Astrocyte (in vitro differentiated cells and primary cell): ENCODE data around the gene DCHS1. TPM values are rescaled to one million over a fixed set of nuclear protein-coding genes. Genes with fewer than 3 reads are reported as not detected.

Source experiments
- DNase-seq: peaks from one replicate; pipeline ENCODE4 v3.0.0-alpha.2; 2010; ENCODE audit warnings: low read depth
- FAIRE-seq: peaks from 2 replicates; lab custom pipeline; 2011; peaks lifted over from hg19 to GRCh38; lab: Jason Lieb, UNC
- H2AFZ ChIP-seq: 2 replicates; pipeline ENCODE4 v1.6.0; 2012; ENCODE audit warnings: low read depth, low read length, inconsistent platforms
- H3K27ac ChIP-seq: 2 replicates; pipeline ENCODE4 v1.5.1; 2011; ENCODE audit warnings: low read depth, low read length, inconsistent platforms
- H3K27me3 ChIP-seq: 2 replicates; pipeline ENCODE4 v1.6.0; 2011; ENCODE audit warnings: low read length, inconsistent platforms; ENCODE audit not compliant: insufficient read depth
- H3K36me3 ChIP-seq: 2 replicates; pipeline ENCODE4 v1.5.1; 2011; ENCODE audit warnings: low read length, inconsistent platforms; ENCODE audit not compliant: insufficient read depth
- H3K4me1 ChIP-seq: 2 replicates; pipeline ENCODE4 v1.5.1; 2011; ENCODE audit warnings: low read length, inconsistent platforms; ENCODE audit not compliant: insufficient read depth
- H3K4me2 ChIP-seq: 2 replicates; pipeline ENCODE4 v1.6.0; 2012; ENCODE audit warnings: low read length, inconsistent platforms
- H3K4me3 ChIP-seq: 2 replicates; pipeline ENCODE4 v1.5.1; 2011; ENCODE audit warnings: low read depth, mild to moderate bottlenecking, low read length, inconsistent platforms; ENCODE audit not compliant: insufficient read depth
- H3K79me2 ChIP-seq: 2 replicates; pipeline ENCODE4 v1.6.0; 2012; ENCODE audit warnings: mild to moderate bottlenecking, low read length, inconsistent platforms; ENCODE audit not compliant: insufficient read depth
- H3K9ac ChIP-seq: 2 replicates; pipeline ENCODE4 v1.6.0; 2012; ENCODE audit warnings: mild to moderate bottlenecking, low read length, inconsistent platforms
- H3K9me3 ChIP-seq: 2 replicates; pipeline ENCODE4 v1.5.1; 2012; ENCODE audit warnings: low read depth, mild to moderate bottlenecking, low read length, inconsistent platforms; ENCODE audit not compliant: insufficient read depth
- H4K20me1 ChIP-seq: 2 replicates; pipeline ENCODE4 v1.6.0; 2012; ENCODE audit warnings: low read length, inconsistent platforms; ENCODE audit not compliant: insufficient read depth
- H3K27ac Mint-ChIP-seq: one replicate; pipeline ENCODE4 v1.8.0; 2021; ENCODE audit warnings: mild to moderate bottlenecking, mixed read lengths; ENCODE audit not compliant: unreplicated experiment
- H3K27me3 Mint-ChIP-seq: one replicate; pipeline ENCODE4 v1.8.0; 2021; ENCODE audit warnings: low read depth, mixed read lengths; ENCODE audit not compliant: unreplicated experiment
- H3K36me3 Mint-ChIP-seq: one replicate; pipeline ENCODE4 v1.8.0; 2021; ENCODE audit warnings: low read depth, mixed read lengths; ENCODE audit not compliant: unreplicated experiment
- H3K4me1 Mint-ChIP-seq: one replicate; pipeline ENCODE4 v1.8.0; 2021; ENCODE audit warnings: low read depth, mixed read lengths; ENCODE audit not compliant: unreplicated experiment
- H3K4me3 Mint-ChIP-seq: one replicate; pipeline ENCODE4 v1.8.0; 2021; ENCODE audit warnings: mild to moderate bottlenecking, moderate library complexity, mixed read lengths; ENCODE audit not compliant: unreplicated experiment
- H3K9me3 Mint-ChIP-seq: one replicate; pipeline ENCODE4 v1.8.0; 2021; ENCODE audit warnings: mild to moderate bottlenecking, mixed read lengths; ENCODE audit not compliant: unreplicated experiment
- CTCF ChIP-seq: IDR thresholded peaks from 2 replicates; pipeline ENCODE4 v1.5.1; 2011; ENCODE audit warnings: low read depth, mild to moderate bottlenecking, inconsistent platforms, low read length, moderate library complexity; ENCODE audit not compliant: insufficient read depth
- EZH2 ChIP-seq: IDR thresholded peaks from 2 replicates; pipeline ENCODE4 v1.6.1; 2012; ENCODE audit warnings: mild to moderate bottlenecking, low read length, inconsistent platforms; ENCODE audit not compliant: insufficient read depth
- total RNA-seq: library from RNA; stranded (reverse); gene quantifications from 2 replicates; pipeline ENCODE4 v1.2.1, GENCODE V29; 2021

DCHS1 gene
- total RNA-seq, 1 donor from 2014 or later = 8.4 TPM

- H2AFZ ChIP-seq = peak overlapping the region; percentile 99
- peak overlapping the region; percentile 98 for H3K4me2 ChIP-seq
- FAIRE-seq (no peak), DNase-seq (peak; percentile 13)
- H3K27me3 Mint-ChIP-seq = no peaks in the 10 kb centered on the region
- no peak for TF ChIP-seq CTCF
- TF ChIP-seq EZH2 = no peak
- H3K27ac ChIP-seq = peak overlapping the region; percentile 79
- peak overlapping the region; percentile 93 for H3K9ac ChIP-seq
- H3K27ac Mint-ChIP-seq = peak overlapping the region; percentile 100
- H4K20me1 ChIP-seq = peaks cover 26% of the 10 kb centered on the region
- no peaks in the 10 kb centered on the region for H3K27me3 ChIP-seq
- no peaks in the 10 kb centered on the region for H3K9me3 Mint-ChIP-seq
- peaks cover 5% of the 10 kb centered on the region for H3K36me3 Mint-ChIP-seq
- peak overlapping the region; percentile 95 for H3K4me3 ChIP-seq
- H3K9me3 ChIP-seq = no peaks in the 10 kb centered on the region
- peaks cover 16% of the 10 kb centered on the region for H3K4me1 ChIP-seq
- peaks cover 7% of the 10 kb centered on the region for H3K4me1 Mint-ChIP-seq
- peak overlapping the region; percentile 99 for H3K4me3 Mint-ChIP-seq
- H3K79me2 ChIP-seq = peaks cover 32% of the 10 kb centered on the region
- H3K36me3 ChIP-seq = peaks cover 19% of the 10 kb centered on the region
Measured at GRCh38 chr11:6682591-6682935, 27.0 kb upstream of the DCHS1 start.

GRCh38 chr11:6681949-6682348, 26.3 kb upstream of the DCHS1 start:
- Histone ChIP-seq H3K9ac (peak overlapping the region; percentile 93), H4K20me1 (peaks cover 26% of the 10 kb centered on the region), H3K79me2 (peaks cover 32% of the 10 kb centered on the region), H3K9me3 (no peaks in the 10 kb centered on the region), H3K4me3 (peak overlapping the region; percentile 95), H3K27me3 (no peaks in the 10 kb centered on the region), H3K4me2 (peak overlapping the region; percentile 98), H3K36me3 (peaks cover 19% of the 10 kb centered on the region), H3K4me1 (peaks cover 16% of the 10 kb centered on the region), H2AFZ (no peak overlapping the region), H3K27ac (peak overlapping the region; percentile 79)
- Mint-ChIP-seq H3K4me3 (peak overlapping the region; percentile 99), H3K4me1 (peaks cover 7% of the 10 kb centered on the region), H3K9me3 (no peaks in the 10 kb centered on the region), H3K27me3 (no peaks in the 10 kb centered on the region), H3K27ac (peak overlapping the region; percentile 100), H3K36me3 (peaks cover 5% of the 10 kb centered on the region)
- no peak for TF ChIP-seq CTCF
- no peak for FAIRE-seq
- DNase-seq = peak; percentile 20

GRCh38 chr11:6681505-6681904, 25.9 kb upstream of the DCHS1 start:
- peak overlapping the region; percentile 41 for H3K27ac Mint-ChIP-seq
- peak overlapping the region; percentile 25 for H3K9ac ChIP-seq
- peak overlapping the region; percentile 99 for H3K4me3 Mint-ChIP-seq
- no peak for TF ChIP-seq CTCF
- TF ChIP-seq EZH2 = no peak
- peaks cover 7% of the 10 kb centered on the region for H3K4me1 Mint-ChIP-seq
- H3K9me3 ChIP-seq = no peaks in the 10 kb centered on the region
- DNase-seq (no peak), FAIRE-seq (no peak)
- peaks cover 32% of the 10 kb centered on the region for H3K79me2 ChIP-seq
- H3K27me3 Mint-ChIP-seq = no peaks in the 10 kb centered on the region
- peaks cover 5% of the 10 kb centered on the region for H3K36me3 Mint-ChIP-seq
- H4K20me1 ChIP-seq = peaks cover 26% of the 10 kb centered on the region
- peaks cover 19% of the 10 kb centered on the region for H3K36me3 ChIP-seq
- H3K4me3 ChIP-seq = peak overlapping the region; percentile 95
- H3K4me1 ChIP-seq = peaks cover 16% of the 10 kb centered on the region
- H3K27ac ChIP-seq = no peak overlapping the region
- H3K9me3 Mint-ChIP-seq = no peaks in the 10 kb centered on the region
- no peaks in the 10 kb centered on the region for H3K27me3 ChIP-seq
- H3K4me2 ChIP-seq = peak overlapping the region; percentile 98
- H2AFZ ChIP-seq = no peak overlapping the region
